IMR-90 (cell line): Measurements from ENCODE around the gene TCF3. TPM values are rescaled to one million over a fixed set of nuclear protein-coding genes. Genes with fewer than 3 reads are reported as not detected.

Experiments
- ATAC-seq: fragments of 200-7000 bp; cut with Tn5 transposase; 2 replicates; pipeline ENCODE4 v1.9.1; 2020; ENCODE audit warnings: low read depth, mild to moderate bottlenecking, moderate library complexity
- BruUV-seq: library from RNA; stranded (reverse); fragments of 400-500 nt; replicated peaks from 2 replicates; lab custom pipeline; 2021; lab: Mats Ljungman, UMichigan
- CTCF ChIA-PET: fragments of 300-600 bp; formaldehyde crosslinking; extraction: SDS; loops from one replicate; lab custom pipeline; 2021; ENCODE audit warnings: antibody characterized with exemption; lab: Yijun Ruan, JAX
- POLR2A ChIA-PET: fragments of 300-600 bp; sonication (Branson Sonifier 250); formaldehyde crosslinking; loops from one replicate; lab custom pipeline; 2022; ENCODE audit warnings: antibody characterized with exemption; ENCODE audit not compliant: unreplicated experiment; lab: Charles Lee
- DNase-seq: peaks from one replicate; pipeline ENCODE4 v3.0.0; 2013
- H2AFZ ChIP-seq: replicated peaks from 2 replicates; pipeline ENCODE3; 2013; ENCODE audit warnings: low read length, mild to moderate bottlenecking; ENCODE audit not compliant: poor library complexity
- H2AK5ac ChIP-seq: 2 replicates; pipeline ENCODE4 v1.6.1; 2013; ENCODE audit warnings: low read depth, low read length, inconsistent platforms
- H2AK9ac ChIP-seq: replicated peaks from 2 replicates; pipeline ENCODE3; 2013; ENCODE audit warnings: mild to moderate bottlenecking, low read depth, low read length, moderate library complexity; ENCODE audit not compliant: poor library complexity
- H2BK120ac ChIP-seq: 2 replicates; pipeline ENCODE4 v1.6.1; 2013; ENCODE audit warnings: low read depth, low read length, inconsistent platforms
- H2BK15ac ChIP-seq: 3 replicates; pipeline ENCODE4 v1.6.1; 2013; ENCODE audit warnings: low read depth, low read length, inconsistent platforms
- H2BK20ac ChIP-seq: 2 replicates; pipeline ENCODE4 v1.6.1; 2013; ENCODE audit warnings: low read depth, mild to moderate bottlenecking, inconsistent platforms, low read length, moderate library complexity
- H2BK5ac ChIP-seq: 2 replicates; pipeline ENCODE4 v1.6.1; 2013; ENCODE audit warnings: mild to moderate bottlenecking, low read depth, low read length, inconsistent platforms; ENCODE audit not compliant: poor library complexity, severe bottlenecking
- H3K14ac ChIP-seq: replicated peaks from 2 replicates; pipeline ENCODE4 v1.6.1; 2013; ENCODE audit warnings: low read depth, low read length, inconsistent platforms
- H3K18ac ChIP-seq: 2 replicates; pipeline ENCODE4 v1.6.1; 2013; ENCODE audit warnings: low read depth, low read length, control low read depth
- H3K23ac ChIP-seq: 2 replicates; pipeline ENCODE4 v1.6.1; 2013; ENCODE audit warnings: low read depth, low read length, inconsistent platforms
- H3K27ac ChIP-seq: 2 replicates; pipeline ENCODE4 v1.5.1; 2013; ENCODE audit warnings: mild to moderate bottlenecking, control low read depth, low read length; ENCODE audit not compliant: insufficient read depth
- H3K27me3 ChIP-seq: 2 replicates; pipeline ENCODE4 v1.6.1; 2013; ENCODE audit warnings: low read length; ENCODE audit not compliant: control insufficient read depth, insufficient read depth
- H3K36me3 ChIP-seq: 2 replicates; pipeline ENCODE4 v1.6.1; 2013; ENCODE audit warnings: low read length, mixed read lengths; ENCODE audit not compliant: control insufficient read depth, insufficient read depth
- H3K4ac ChIP-seq: 2 replicates; pipeline ENCODE4 v1.6.1; 2013; ENCODE audit warnings: low read depth, low read length, inconsistent platforms
- H3K4me1 ChIP-seq: 2 replicates; pipeline ENCODE4 v1.6.1; 2013; ENCODE audit warnings: low read length, mixed read lengths; ENCODE audit not compliant: control insufficient read depth, insufficient read depth
- H3K4me2 ChIP-seq: 2 replicates; pipeline ENCODE4 v1.6.1; 2013; ENCODE audit warnings: low read depth, mild to moderate bottlenecking, control low read depth, low read length, moderate library complexity
- H3K4me3 ChIP-seq: 2 replicates; pipeline ENCODE4 v1.5.1; 2013; ENCODE audit warnings: low read depth, mild to moderate bottlenecking, control low read depth, low read length, moderate library complexity; ENCODE audit not compliant: insufficient read depth
- H3K56ac ChIP-seq: 2 replicates; pipeline ENCODE4 v1.6.1; 2013; ENCODE audit warnings: low read length, inconsistent platforms; ENCODE audit not compliant: insufficient read depth; ENCODE audit errors: extremely low read depth
- H3K79me1 ChIP-seq, 2 experiments: 2 replicates each; pipeline ENCODE4 v1.6.1; 2013; ENCODE audit warnings: low read length in 2 of 2, inconsistent platforms in 1 of 2, low read depth in 1 of 2
- H3K9ac ChIP-seq: 2 replicates; pipeline ENCODE4 v1.6.1; 2013; ENCODE audit warnings: low read depth, low read length, control low read depth
- H3K9me1 ChIP-seq: 2 replicates; pipeline ENCODE4 v1.6.1; 2013; ENCODE audit warnings: low read length, inconsistent platforms; ENCODE audit not compliant: insufficient read depth
- H3K9me3 ChIP-seq: 2 replicates; pipeline ENCODE4 v1.6.1; 2013; ENCODE audit warnings: low read length; ENCODE audit not compliant: control insufficient read depth, insufficient read depth
- H4K20me1 ChIP-seq: 2 replicates; pipeline ENCODE4 v1.6.1; 2013; ENCODE audit warnings: low read length, inconsistent platforms; ENCODE audit not compliant: insufficient read depth
- H4K5ac ChIP-seq: 2 replicates; pipeline ENCODE4 v1.6.1; 2013; ENCODE audit warnings: mild to moderate bottlenecking, low read depth, low read length, control low read depth
- H4K8ac ChIP-seq, 2 experiments: 2 replicates each; pipeline ENCODE4 v1.6.1; 2013; ENCODE audit warnings: low read depth in 2 of 2, low read length in 2 of 2, control low read depth in 1 of 2, inconsistent platforms in 1 of 2
- H4K91ac ChIP-seq: 2 replicates; pipeline ENCODE4 v1.6.1; 2013; ENCODE audit warnings: low read depth, low read length, inconsistent platforms; ENCODE audit not compliant: insufficient read depth
- BHLHE40 ChIP-seq: fragments of 150-350 bp; IDR thresholded peaks from 2 replicates; pipeline ENCODE4 v1.6.1; 2016; ENCODE audit warnings: mild to moderate bottlenecking, low read depth, low read length
- CEBPB ChIP-seq: IDR thresholded peaks from 2 replicates; pipeline ENCODE4 v1.6.1; 2012; ENCODE audit warnings: low read depth, low read length, improper control_type of control experiment
- CTCF ChIP-seq: conservative IDR thresholded peaks from 2 replicates; pipeline ENCODE4 v1.5.1; 2012; ENCODE audit warnings: mild to moderate bottlenecking, low read depth, low read length, improper control_type of control experiment
- MAZ ChIP-seq: IDR thresholded peaks from 2 replicates; pipeline ENCODE4 v1.6.1; 2012; ENCODE audit warnings: low read depth, mild to moderate bottlenecking, low read length, improper control_type of control experiment, moderate library complexity, borderline replicate concordance
- MXI1 ChIP-seq: IDR thresholded peaks from 2 replicates; pipeline ENCODE4 v1.6.1; 2012; ENCODE audit warnings: low read depth, mild to moderate bottlenecking, low read length, moderate library complexity, borderline replicate concordance
- NFE2L2 ChIP-seq: fragments of 150-350 bp; IDR thresholded peaks from 2 replicates; pipeline ENCODE4 v1.6.1; 2016; ENCODE audit warnings: low read depth, mild to moderate bottlenecking, low read length
- RAD21 ChIP-seq: IDR thresholded peaks from 2 replicates; pipeline ENCODE4 v1.6.1; 2012; ENCODE audit warnings: low read length, improper control_type of control experiment
- RCOR1 ChIP-seq: IDR thresholded peaks from 2 replicates; pipeline ENCODE4 v1.6.1; 2012; ENCODE audit warnings: mild to moderate bottlenecking, low read length, improper control_type of control experiment; ENCODE audit not compliant: insufficient replicate concordance
- RFX5 ChIP-seq: IDR thresholded peaks from 2 replicates; pipeline ENCODE4 v1.8.0; 2012; ENCODE audit warnings: low read depth, mild to moderate bottlenecking, low read length, moderate library complexity
- USF2 ChIP-seq: fragments of 150-350 bp; IDR thresholded peaks from 2 replicates; pipeline ENCODE4 v1.6.1; 2017; ENCODE audit warnings: mild to moderate bottlenecking, antibody characterized with exemption, low read length, low read depth
- WGBS, 2 experiments: methylation state at CpG; one replicate each; pipeline versions ENCODE4 v1.1.5 to v1.1.7; 2013; ENCODE audit warnings: missing lambda C conversion rate in 2 of 2; ENCODE audit not compliant: insufficient read length in 1 of 2; ENCODE audit errors: extremely low coverage in 2 of 2; 5-methylcytosine and 5-hydroxymethylcytosine counted together
- dilution Hi-C: fragments of 300-500 bp; cut with HindIII; formaldehyde crosslinking; loops from one replicate; pipeline ENCODE4 v1.14.3; 2018; ENCODE audit warnings: low sequenced_read_pairs; ENCODE audit not compliant: unreplicated experiment
- in situ Hi-C: fragments of 300-500 bp; cut with MboI; formaldehyde crosslinking; loops from 3 replicates; pipeline ENCODE4 v1.14.3; 2019; ENCODE audit warnings: low sequenced_read_pairs, inconsistent platforms, mixed read lengths
- intact Hi-C: fragments of 100-400 bp; cut with micrococcal nuclease; formaldehyde crosslinking; loops from 2 replicates; pipeline ENCODE4 v1.10.0; 2022
- polyA plus RNA-seq, 3 experiments: library from polyadenylated mRNA; depleted of rRNA; stranded (reverse); fragments of >200 nt; gene quantifications; 2 replicates each; pipeline ENCODE4 v1.2.3, GENCODE V29; 2012; ENCODE audit warnings: low replicate concordance in 1 of 3
- total RNA-seq: library from RNA; depleted of rRNA; stranded (reverse); fragments of >200 nt; gene quantifications from 2 replicates; pipeline ENCODE4 v1.2.3, GENCODE V29; 2012

Gene TCF3
- total and polyA plus RNA-seq, 2 of the 4 experiments (the other 2 are of a cell fraction) = 29.9 to 127 TPM

GRCh38 chr19:1592755-1593500 is 59.5 kb downstream of the TCF3 start, which contains the start of gene MBD3:
Gene MBD3 (minus strand): TSS chr19:1592865. CDS start chr19:1592631, 234 bp downstream.
- intact Hi-C loops (no loop called here), dilution Hi-C loops (no loop called here), in situ Hi-C loops (no loop called here)
- peak within 1 kb of the TSS; percentile 92 for H2AFZ ChIP-seq
- H2AK9ac ChIP-seq = peak within 1 kb of the TSS; percentile 100
- H3K23ac ChIP-seq = peak within 1 kb of the TSS; percentile 89
- H3K9ac ChIP-seq = peak within 1 kb of the TSS; percentile 95
- peaks cover 8 to 57% of the 10 kb centered on the region in 2 experiments for H3K79me1 ChIP-seq
- peak within 1 kb of the TSS; percentile 61 for H3K4me3 ChIP-seq
- H3K4me1 ChIP-seq = peaks cover 11% of the 10 kb centered on the region
- H2BK120ac ChIP-seq = peak within 1 kb of the TSS; percentile 16; the same call in 1 of the 2 replicates
- H3K27me3 ChIP-seq = no peaks in the 10 kb centered on the region
- peak within 1 kb of the TSS; percentile 95 for H2BK5ac ChIP-seq
- peak within 1 kb of the TSS; percentile 96 for H3K56ac ChIP-seq
- H3K9me1 ChIP-seq = peaks cover 10% of the 10 kb centered on the region; the same call in 1 of the 2 replicates
- peak within 1 kb of the TSS; percentile 98 for H3K14ac ChIP-seq
- no peak for TF ChIP-seq RAD21
- TF ChIP-seq CTCF = no peak
- TF ChIP-seq BHLHE40 = no peak
- peak; percentile 50; the same call in 1 of the 2 replicates for TF ChIP-seq MXI1
- TF ChIP-seq NFE2L2 = no peak
- peak; percentile 85 for TF ChIP-seq MAZ
- no peak for TF ChIP-seq USF2
- no peak for TF ChIP-seq RCOR1
- no peak for TF ChIP-seq CEBPB
- no peak for TF ChIP-seq RFX5
- 3% methylated on average over 36 of the region's 68 CpGs; no CpG with 5 or more reads in 1 of the 2 experiments for WGBS, 2 experiments
- H3K36me3 ChIP-seq = peaks cover 15% of the 10 kb centered on the region
- H3K27ac ChIP-seq = peak within 1 kb of the TSS; percentile 90
- DNase-seq (peak; percentile 93), ATAC-seq (peak; percentile 89)
- ChIA-PET POLR2A (interaction anchor here (0.6 kb wide), 1 partner anchor 9 kb away, joined by 3 read pairs; no protein-coding TSS in a partner anchor), CTCF (interaction anchor here (1.1 kb wide), 1 partner anchor 47 kb away, joined by 3 read pairs; no protein-coding TSS in a partner anchor)
- peak within 1 kb of the TSS; percentile 58 for H4K5ac ChIP-seq
- peak within 1 kb of the TSS; percentile 97 to 100 for H4K8ac ChIP-seq
- peak within 1 kb of the TSS; percentile 96 for H2AK5ac ChIP-seq
- H4K20me1 ChIP-seq = peaks cover 29% of the 10 kb centered on the region
- no peak within 1 kb of the TSS for H2BK20ac ChIP-seq
- BruUV-seq = no TSS peak
- H3K4ac ChIP-seq = peak within 1 kb of the TSS; percentile 97
- no peak within 1 kb of the TSS for H2BK15ac ChIP-seq
- peak within 1 kb of the TSS; percentile 93 for H3K4me2 ChIP-seq
- H4K91ac ChIP-seq = peak within 1 kb of the TSS; percentile 91
- no peak within 1 kb of the TSS; the same call in 1 of the 2 replicates for H3K18ac ChIP-seq
- H3K9me3 ChIP-seq = no peaks in the 10 kb centered on the region
